ENCODE data around the gene PRKG1.

Gene PRKG1

GRCh38 chr10:51932530-51932929 lies 858.2 kb downstream of the PRKG1 start:
- no peak for DNase-seq (ENCODE audit: low spot score)

- no peak for DNase-seq (ENCODE audit: low spot score)
Measured at GRCh38 chr10:51934373-51934772, 860.1 kb downstream of the PRKG1 start.

- no peak for DNase-seq (ENCODE audit: low spot score)
Measured at GRCh38 chr10:51935341-51935740, 861.1 kb downstream of the PRKG1 start.

- no peak for DNase-seq (ENCODE audit: low spot score)
Measured at GRCh38 chr10:51937308-51938140, 863.2 kb downstream of the PRKG1 start.

GRCh38 chr10:51950371-51950995 lies 876.2 kb downstream of the PRKG1 start:
- DNase-seq (ENCODE audit: low spot score) = no peak

GRCh38 chr10:51950996-51951555 lies 876.8 kb downstream of the PRKG1 start:
- DNase-seq (ENCODE audit: low spot score) = no peak

GRCh38 chr10:51951601-51952000 lies 877.3 kb downstream of the PRKG1 start:
- no peak for DNase-seq (ENCODE audit: low spot score)

- DNase-seq (ENCODE audit: low spot score) = no peak
Measured at GRCh38 chr10:51952056-51952455, 877.8 kb downstream of the PRKG1 start.

GRCh38 chr10:51955696-51956095 lies 881.4 kb downstream of the PRKG1 start:
- DNase-seq (ENCODE audit: low spot score) = no peak

GRCh38 chr10:51956822-51957221 lies 882.5 kb downstream of the PRKG1 start:
- DNase-seq (ENCODE audit: low spot score) = no peak

GRCh38 chr10:51960494-51960895 lies 886.2 kb downstream of the PRKG1 start:
- DNase-seq (ENCODE audit: low spot score) = peak; percentile 41

GRCh38 chr10:51961401-51961800 lies 887.1 kb downstream of the PRKG1 start:
- DNase-seq (ENCODE audit: low spot score) = no peak

GRCh38 chr10:51964630-51965029 lies 890.3 kb downstream of the PRKG1 start:
- no peak for DNase-seq (ENCODE audit: low spot score)

- no peak for DNase-seq (ENCODE audit: low spot score)
Measured at GRCh38 chr10:51965451-51965850, 891.2 kb downstream of the PRKG1 start.

GRCh38 chr10:51972733-51973346 lies 898.6 kb downstream of the PRKG1 start:
- no peak for DNase-seq (ENCODE audit: low spot score)

GRCh38 chr10:51980752-51981151 lies 906.5 kb downstream of the PRKG1 start:
- DNase-seq (ENCODE audit: low spot score) = no peak

- DNase-seq (ENCODE audit: low spot score) = no peak
Measured at GRCh38 chr10:51981731-51982130, 907.4 kb downstream of the PRKG1 start.

GRCh38 chr10:51983481-51983880 lies 909.2 kb downstream of the PRKG1 start:
- DNase-seq (ENCODE audit: low spot score) = no peak

- no peak for DNase-seq (ENCODE audit: low spot score)
Measured at GRCh38 chr10:51985336-51985735, 911.0 kb downstream of the PRKG1 start.

GRCh38 chr10:51986516-51986915 lies 912.2 kb downstream of the PRKG1 start:
- DNase-seq (ENCODE audit: low spot score) = no peak

GRCh38 chr10:51993475-51993874 lies 919.2 kb downstream of the PRKG1 start:
- no peak for DNase-seq (ENCODE audit: low spot score)

- DNase-seq (ENCODE audit: low spot score) = no peak
Measured at GRCh38 chr10:51999096-51999495, 924.8 kb downstream of the PRKG1 start.
